Measurements from ENCODE around the gene HMBS. TPM values are rescaled to one million over a fixed set of nuclear protein-coding genes. Genes with fewer than 3 reads are reported as not detected.

HMBS gene
- total RNA-seq, 1 donor from 2014 or later = 58.4 TPM

GRCh38 chr11:119087123-119087522, 2.4 kb downstream of the HMBS start:
- Mint-ChIP-seq H3K27ac (ENCODE audit: unreplicated experiment) (no peak overlapping the region), H3K4me3 (peak overlapping the region; percentile 82)
- DNase-seq (ENCODE audit: low read depth, low spot score) = no peak

DNA sequence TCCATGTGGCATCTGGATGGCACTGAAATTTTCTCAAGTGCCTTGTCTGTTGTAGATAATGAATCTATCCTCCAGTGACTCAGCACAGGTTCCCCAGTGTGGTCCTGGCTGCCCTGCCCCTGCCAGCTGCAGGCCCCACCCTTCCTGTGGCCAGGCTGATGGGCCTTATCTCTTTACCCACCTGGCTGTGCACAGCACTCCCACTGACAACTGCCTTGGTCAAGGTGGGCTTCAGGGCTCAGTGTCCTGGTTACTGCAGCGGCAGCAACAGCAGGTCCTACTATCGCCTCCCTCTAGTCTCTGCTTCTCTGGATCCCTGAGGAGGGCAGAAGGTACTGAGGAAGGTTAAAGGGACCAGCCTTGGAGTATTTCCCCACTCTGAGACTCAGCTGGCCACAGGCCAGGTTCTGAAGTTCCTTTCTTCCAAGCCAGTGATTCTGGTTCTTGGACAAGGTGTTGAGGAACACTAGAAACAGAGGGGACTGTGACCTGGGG, 3.1 kb downstream of the HMBS start:
- TF ChIP-seq CTCF (conservative IDR thresholded peaks at IDR 0.05) = no peak
- peak overlapping the region; percentile 82 for H3K4me3 Mint-ChIP-seq
- peaks cover 12% of the 10 kb centered on the region for H3K36me3 Mint-ChIP-seq (ENCODE audit: low read depth)
- no peaks in the 10 kb centered on the region for H3K9me3 Mint-ChIP-seq
- peaks cover 5% of the 10 kb centered on the region for H3K27me3 Mint-ChIP-seq (ENCODE audit: low read depth)
- H3K4me1 Mint-ChIP-seq = peaks cover 47% of the 10 kb centered on the region
- DNase-seq (ENCODE audit: low read depth, low spot score) = no peak
- H3K27ac Mint-ChIP-seq (ENCODE audit: unreplicated experiment) = peak overlapping the region; percentile 27

More at GRCh38 chr11:119087123-119087522, 2.4 kb downstream of the HMBS start:
- no peaks in the 10 kb centered on the region for H3K9me3 Mint-ChIP-seq
- H3K27me3 Mint-ChIP-seq (ENCODE audit: low read depth) = no peaks in the 10 kb centered on the region
- TF ChIP-seq CTCF (conservative IDR thresholded peaks at IDR 0.05) = no peak
- peaks cover 5% of the 10 kb centered on the region for H3K36me3 Mint-ChIP-seq (ENCODE audit: low read depth)
- H3K4me1 Mint-ChIP-seq = peaks cover 42% of the 10 kb centered on the region

GRCh38 chr11:119088406-119088805, 3.7 kb downstream of the HMBS start:
- Mint-ChIP-seq H3K27ac (ENCODE audit: unreplicated experiment) (no peak overlapping the region), H3K9me3 (no peaks in the 10 kb centered on the region), H3K4me3 (peak overlapping the region; percentile 72), H3K4me1 (peaks cover 50% of the 10 kb centered on the region), H3K36me3 (ENCODE audit: low read depth) (peaks cover 16% of the 10 kb centered on the region), H3K27me3 (ENCODE audit: low read depth) (peaks cover 7% of the 10 kb centered on the region)
- TF ChIP-seq CTCF (conservative IDR thresholded peaks at IDR 0.05) = no peak
- DNase-seq (ENCODE audit: low read depth, low spot score) = no peak

GRCh38 chr11:119089319-119089718, 4.6 kb downstream of the HMBS start:
- Mint-ChIP-seq H3K36me3 (ENCODE audit: low read depth) (peaks cover 22% of the 10 kb centered on the region), H3K27me3 (ENCODE audit: low read depth) (peaks cover 13% of the 10 kb centered on the region), H3K4me1 (peaks cover 54% of the 10 kb centered on the region), H3K9me3 (no peaks in the 10 kb centered on the region), H3K27ac (ENCODE audit: unreplicated experiment) (no peak overlapping the region), H3K4me3 (peak overlapping the region; percentile 72)
- no peak for TF ChIP-seq CTCF (conservative IDR thresholded peaks at IDR 0.05)
- no peak for DNase-seq (ENCODE audit: low read depth, low spot score)

DNA sequence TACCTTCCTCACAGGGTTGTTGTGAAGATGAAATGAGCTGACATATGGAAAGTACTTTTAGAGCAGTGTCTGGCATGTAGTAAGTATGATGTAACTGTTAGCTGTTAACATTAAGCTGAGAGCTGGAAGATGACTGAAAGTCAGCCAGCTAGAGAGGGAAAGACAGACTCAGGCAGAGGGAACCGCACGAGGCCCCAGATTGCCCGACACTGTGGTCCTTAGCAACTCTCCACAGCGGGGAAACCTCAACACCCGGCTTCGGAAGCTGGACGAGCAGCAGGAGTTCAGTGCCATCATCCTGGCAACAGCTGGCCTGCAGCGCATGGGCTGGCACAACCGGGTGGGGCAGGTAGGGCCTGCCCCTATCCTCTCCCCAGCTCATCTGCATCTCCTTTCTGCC, 6.5 kb downstream of the HMBS start:
- peaks cover 13% of the 10 kb centered on the region for H3K27me3 Mint-ChIP-seq (ENCODE audit: low read depth)
- no peak for DNase-seq (ENCODE audit: low read depth, low spot score)
- no peaks in the 10 kb centered on the region for H3K9me3 Mint-ChIP-seq
- peak overlapping the region; percentile 97 for H3K4me3 Mint-ChIP-seq
- peaks cover 26% of the 10 kb centered on the region for H3K36me3 Mint-ChIP-seq (ENCODE audit: low read depth)
- H3K27ac Mint-ChIP-seq (ENCODE audit: unreplicated experiment) = no peak overlapping the region
- no peak for TF ChIP-seq CTCF (conservative IDR thresholded peaks at IDR 0.05)
- H3K4me1 Mint-ChIP-seq = peaks cover 49% of the 10 kb centered on the region
